ENCODE results near the gene CNOT6. TPM values are rescaled to one million over a fixed set of nuclear protein-coding genes. Genes with fewer than 3 reads are reported as not detected.

Gene CNOT6
- 15.1 to 20.5 TPM (median 18.5 TPM) in 5 replicates for total RNA-seq (2022; extraction: Qiagen RNA extraction)

GRCh38 chr5:180494060-180494509, at the start of gene CNOT6:
TSS of gene CNOT6 (plus strand) at chr5:180494379. CDS start at chr5:180529277, 34,898 bp downstream.

GRCh38 chr5:180591311-180591887, 97.2 kb downstream of the CNOT6 start, which contains the start of gene SCGB3A1:
TSS of gene SCGB3A1 (minus strand) at chr5:180591499. CDS start at chr5:180591462, 37 bp downstream.

Other genes starting within 250 kb of the CNOT6 start
- 28.7 to 39.8 TPM (median 37.2 TPM) in 5 replicates for gene MAPK9, start 202.3 kb upstream of the CNOT6 start, total RNA-seq (2022; extraction: Qiagen RNA extraction)
- 43.7 to 60.3 TPM (median 54.0 TPM) in 5 replicates for gene GFPT2, start 141.0 kb upstream of the CNOT6 start, total RNA-seq (2022; extraction: Qiagen RNA extraction)
- not detected in 5 replicates for gene SCGB3A1, start 97.1 kb downstream of the CNOT6 start, total RNA-seq (2022; extraction: Qiagen RNA extraction)
- gene FLT4, start 155.2 kb downstream of the CNOT6 start, total RNA-seq (2022; extraction: Qiagen RNA extraction), result 3.3 to 4.9 TPM (median 4.1 TPM) in 5 replicates
- gene OR2Y1, start 245.7 kb downstream of the CNOT6 start, total RNA-seq (2022; extraction: Qiagen RNA extraction), result not detected in 5 replicates

Data from A549 treated with Mapracorat at 1 μM for 4 hours (cell line).